H9 (cell line): Measurements from ENCODE around the gene DLG2. TPM values are rescaled to one million over a fixed set of nuclear protein-coding genes. Genes with fewer than 3 reads are reported as not detected.

Experiments used
- DNase-seq: peaks from one replicate; pipeline ENCODE4 v3.0.0-alpha.2; 2017
- H2AFZ ChIP-seq: one replicate; pipeline ENCODE4 v1.6.1; 2013; ENCODE audit warnings: mild to moderate bottlenecking, low read length, control low read depth, moderate library complexity
- H2AK5ac ChIP-seq: 2 replicates; pipeline ENCODE4 v1.6.1; 2013; ENCODE audit warnings: low read length, control low read depth, mixed read lengths; ENCODE audit not compliant: insufficient read length
- H2BK120ac ChIP-seq: one replicate; pipeline ENCODE4 v1.6.1; 2013; ENCODE audit warnings: low read depth, mild to moderate bottlenecking, low read length, control low read depth, inconsistent platforms; ENCODE audit not compliant: poor library complexity, severe bottlenecking
- H2BK12ac ChIP-seq: 2 replicates; pipeline ENCODE4 v1.6.1; 2013; ENCODE audit warnings: low read length, control low read depth, mixed read lengths, low read depth; ENCODE audit not compliant: insufficient read length
- H2BK15ac ChIP-seq: 2 replicates; pipeline ENCODE4 v1.6.1; 2013; ENCODE audit warnings: low read depth, low read length, control low read depth
- H2BK20ac ChIP-seq: one replicate; pipeline ENCODE4 v1.6.1; 2013; ENCODE audit warnings: low read depth, mild to moderate bottlenecking, low read length, control low read depth, inconsistent platforms; ENCODE audit not compliant: poor library complexity, severe bottlenecking
- H2BK5ac ChIP-seq: 2 replicates; pipeline ENCODE4 v1.6.1; 2013; ENCODE audit warnings: low read length, control low read depth, mixed read lengths; ENCODE audit not compliant: insufficient read length
- H3K14ac ChIP-seq: 2 replicates; pipeline ENCODE4 v1.6.1; 2013; ENCODE audit warnings: low read length, control low read depth; ENCODE audit not compliant: insufficient read depth
- H3K18ac ChIP-seq: 2 replicates; pipeline ENCODE4 v1.6.1; 2013; ENCODE audit warnings: low read depth, mild to moderate bottlenecking, mixed read lengths, low read length, control low read depth; ENCODE audit not compliant: insufficient read length
- H3K23ac ChIP-seq: 2 replicates; pipeline ENCODE4 v1.6.1; 2013; ENCODE audit warnings: low read length, control low read depth, mixed read lengths, low read depth; ENCODE audit not compliant: insufficient read length
- H3K23me2 ChIP-seq: 2 replicates; pipeline ENCODE4 v1.6.1; 2013; ENCODE audit warnings: low read depth, mild to moderate bottlenecking, mixed read lengths, low read length, control low read depth; ENCODE audit not compliant: insufficient read length, poor library complexity, severe bottlenecking
- H3K27ac ChIP-seq: 2 replicates; pipeline ENCODE4 v1.5.1; 2013; ENCODE audit warnings: low read length, control low read depth, mixed read lengths, low read depth; ENCODE audit not compliant: insufficient read length
- H3K27me3 ChIP-seq: 2 replicates; pipeline ENCODE4 v1.6.1; 2013; ENCODE audit warnings: low read length, control low read depth, inconsistent platforms; ENCODE audit not compliant: insufficient read depth
- H3K4ac ChIP-seq: 2 replicates; pipeline ENCODE4 v1.6.1; 2013; ENCODE audit warnings: low read depth, mild to moderate bottlenecking, control low read depth, inconsistent platforms, low read length, moderate library complexity
- H3K4me1 ChIP-seq: 2 replicates; pipeline ENCODE4 v1.6.1; 2013; ENCODE audit warnings: low read length, control low read depth, inconsistent platforms; ENCODE audit not compliant: insufficient read depth
- H3K4me2 ChIP-seq: 2 replicates; pipeline ENCODE4 v1.6.1; 2013; ENCODE audit warnings: low read length, control low read depth, mixed read lengths; ENCODE audit not compliant: insufficient read length, insufficient read depth
- H3K56ac ChIP-seq: 2 replicates; pipeline ENCODE4 v1.6.1; 2013; ENCODE audit warnings: low read depth, mild to moderate bottlenecking, mixed read lengths, low read length, control low read depth; ENCODE audit not compliant: insufficient read length
- H3K79me1 ChIP-seq: 2 replicates; pipeline ENCODE4 v1.6.1; 2013; ENCODE audit warnings: low read depth, mild to moderate bottlenecking, moderate library complexity, low read length, control low read depth, inconsistent platforms; ENCODE audit not compliant: insufficient read depth, poor library complexity, severe bottlenecking
- H3K79me2 ChIP-seq: 2 replicates; pipeline ENCODE4 v1.6.1; 2013; ENCODE audit warnings: low read length, control low read depth, inconsistent platforms; ENCODE audit not compliant: insufficient read depth
- H3K9ac ChIP-seq: 2 replicates; pipeline ENCODE4 v1.6.1; 2013; ENCODE audit warnings: low read length, control low read depth, mixed read lengths; ENCODE audit not compliant: insufficient read length; ENCODE audit errors: extremely low read depth
- H3K9me3 ChIP-seq: one replicate; pipeline ENCODE4 v1.6.1; 2013; ENCODE audit warnings: low read depth, low read length, inconsistent platforms; ENCODE audit not compliant: control insufficient read depth
- H3T11ph ChIP-seq: one replicate; pipeline ENCODE4 v1.6.1; 2013; ENCODE audit warnings: mild to moderate bottlenecking, low read length, control low read depth, inconsistent platforms
- H4K20me1 ChIP-seq: one replicate; pipeline ENCODE4 v1.6.1; 2013; ENCODE audit not compliant: control insufficient read depth, insufficient read length, insufficient read depth
- H4K5ac ChIP-seq: 2 replicates; pipeline ENCODE4 v1.6.1; 2013; ENCODE audit warnings: low read depth, mild to moderate bottlenecking, mixed read lengths, low read length, control low read depth; ENCODE audit not compliant: insufficient read length
- H4K8ac ChIP-seq: replicated peaks from 2 replicates; pipeline ENCODE4 v1.6.1; 2013; ENCODE audit warnings: low read length, control low read depth, mixed read lengths, low read depth; ENCODE audit not compliant: insufficient read length
- H4K91ac ChIP-seq: 2 replicates; pipeline ENCODE4 v1.6.1; 2013; ENCODE audit warnings: low read depth, mild to moderate bottlenecking, moderate library complexity, mixed read lengths, low read length, control low read depth; ENCODE audit not compliant: insufficient read length
- H3K27ac Mint-ChIP-seq, 3 experiments: 2 replicates in 2 of 3; 3 replicates in 1 of 3; pipeline ENCODE4 v1.8.0; 2020 to 2021; ENCODE audit warnings: mixed read lengths in 3 of 3, mild to moderate bottlenecking in 1 of 3, moderate library complexity in 1 of 3
- H3K27me3 Mint-ChIP-seq: 2 replicates; pipeline ENCODE4 v1.8.0; 2021; ENCODE audit warnings: low read depth, mild to moderate bottlenecking, moderate library complexity, mixed read lengths
- H3K36me3 Mint-ChIP-seq, 3 experiments: 2 replicates in 2 of 3; 3 replicates in 1 of 3; pipeline ENCODE4 v1.8.0; 2020 to 2021; ENCODE audit warnings: low read depth in 3 of 3, mixed read lengths in 3 of 3; ENCODE audit not compliant: insufficient read depth in 1 of 3
- H3K4me1 Mint-ChIP-seq, 2 experiments: 2 replicates each; pipeline ENCODE4 v1.8.0; 2020; ENCODE audit warnings: mixed read lengths in 2 of 2
- H3K4me3 Mint-ChIP-seq, 2 experiments: 2 replicates in 1 of 2; 3 replicates in 1 of 2; pipeline ENCODE4 v1.8.0; 2020 to 2021; ENCODE audit warnings: mild to moderate bottlenecking in 2 of 2, mixed read lengths in 2 of 2, moderate library complexity in 1 of 2
- H3K9me3 Mint-ChIP-seq, 2 experiments: 2 replicates in 1 of 2; 3 replicates in 1 of 2; pipeline ENCODE4 v1.8.0; 2020; ENCODE audit warnings: mild to moderate bottlenecking in 2 of 2, mixed read lengths in 2 of 2, moderate library complexity in 1 of 2
- WGBS: extraction: QIAGEN DNeasy Blood & Tissue Kit; methylation state at CpG from one replicate; pipeline ENCODE4 v1.1.7; 2013; ENCODE audit warnings: missing lambda C conversion rate, low lambda C conversion rate, mixed read lengths; ENCODE audit not compliant: insufficient read length; ENCODE audit errors: extremely low coverage; 5-methylcytosine and 5-hydroxymethylcytosine counted together
- total RNA-seq: library from RNA; stranded (reverse); gene quantifications from 2 replicates; pipeline ENCODE4 v1.2.1, GENCODE V29; 2021
- TF ChIP-seq, protein P1 (sequence below): fragments of 200-600 bp; sonication (generic); conservative IDR thresholded peaks from 3 replicates; pipeline ENCODE4 v1.8.0; 2021; ENCODE audit warnings: antibody characterized with exemption, mild to moderate bottlenecking

The DLG2 gene
- total RNA-seq, 1 experiment from 2014 or later = 8.0 TPM

DNA sequence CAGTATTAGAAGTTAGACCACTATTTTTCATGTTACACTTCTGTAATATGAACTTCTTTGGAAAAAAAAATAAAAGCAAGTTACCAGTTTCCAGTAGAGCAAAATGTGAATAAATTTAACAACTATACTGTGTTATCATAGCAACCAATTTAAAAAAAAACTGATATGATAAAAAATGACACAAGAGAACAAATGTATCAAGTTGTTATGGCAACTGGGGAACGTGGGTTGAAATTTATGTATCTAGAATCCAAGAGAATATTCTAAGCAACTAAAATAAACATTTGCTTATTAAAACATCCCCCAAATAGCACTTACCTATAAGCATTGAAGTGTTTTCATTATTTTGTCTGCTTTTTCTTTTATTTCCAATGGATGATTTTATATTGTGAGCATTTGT is 442.4 kb downstream of the DLG2 start:
- no peaks in the 10 kb centered on the region for H3K79me1 ChIP-seq
- no peak overlapping the region for H2AK5ac ChIP-seq
- no peak overlapping the region for H2AFZ ChIP-seq
- Mint-ChIP-seq H3K9me3 (peaks cover 0 to 3% of the 10 kb centered on the region in 2 experiments; a peak in 2 of 5 replicates), H3K27ac (no peak overlapping the region), H3K4me3 (no peak overlapping the region), H3K27me3 (no peaks in the 10 kb centered on the region), H3K4me1 (peaks cover 10% of the 10 kb centered on the region in 2 experiments), H3K36me3 (peaks cover 0 to 5% (median 0%) of the 10 kb centered on the region in 3 experiments; a peak in 3 of 7 replicates)
- H4K5ac ChIP-seq = no peak overlapping the region
- H2BK5ac ChIP-seq = no peak overlapping the region
- H3K4me2 ChIP-seq = no peak overlapping the region
- no peak overlapping the region for H2BK12ac ChIP-seq
- no peak overlapping the region for H3K27ac ChIP-seq
- H3K14ac ChIP-seq = no peak overlapping the region
- no peaks in the 10 kb centered on the region for H3K27me3 ChIP-seq
- H2BK20ac ChIP-seq = no peak overlapping the region
- H3K4ac ChIP-seq = no peak overlapping the region
- no peak overlapping the region for H2BK15ac ChIP-seq
- WGBS = no CpG with 5 or more reads among the region's 1 CpG
- DNase-seq = no peak
- no peaks in the 10 kb centered on the region for H3K4me1 ChIP-seq
- H4K8ac ChIP-seq = no peak overlapping the region
- H2BK120ac ChIP-seq = no peak overlapping the region
- H3K23ac ChIP-seq = no peak overlapping the region
- no peaks in the 10 kb centered on the region for H3K9me3 ChIP-seq
- H3T11ph ChIP-seq = no peak overlapping the region
- no peak overlapping the region for H4K91ac ChIP-seq
- H3K23me2 ChIP-seq = no peaks in the 10 kb centered on the region
- TF ChIP-seq, protein P1, sequence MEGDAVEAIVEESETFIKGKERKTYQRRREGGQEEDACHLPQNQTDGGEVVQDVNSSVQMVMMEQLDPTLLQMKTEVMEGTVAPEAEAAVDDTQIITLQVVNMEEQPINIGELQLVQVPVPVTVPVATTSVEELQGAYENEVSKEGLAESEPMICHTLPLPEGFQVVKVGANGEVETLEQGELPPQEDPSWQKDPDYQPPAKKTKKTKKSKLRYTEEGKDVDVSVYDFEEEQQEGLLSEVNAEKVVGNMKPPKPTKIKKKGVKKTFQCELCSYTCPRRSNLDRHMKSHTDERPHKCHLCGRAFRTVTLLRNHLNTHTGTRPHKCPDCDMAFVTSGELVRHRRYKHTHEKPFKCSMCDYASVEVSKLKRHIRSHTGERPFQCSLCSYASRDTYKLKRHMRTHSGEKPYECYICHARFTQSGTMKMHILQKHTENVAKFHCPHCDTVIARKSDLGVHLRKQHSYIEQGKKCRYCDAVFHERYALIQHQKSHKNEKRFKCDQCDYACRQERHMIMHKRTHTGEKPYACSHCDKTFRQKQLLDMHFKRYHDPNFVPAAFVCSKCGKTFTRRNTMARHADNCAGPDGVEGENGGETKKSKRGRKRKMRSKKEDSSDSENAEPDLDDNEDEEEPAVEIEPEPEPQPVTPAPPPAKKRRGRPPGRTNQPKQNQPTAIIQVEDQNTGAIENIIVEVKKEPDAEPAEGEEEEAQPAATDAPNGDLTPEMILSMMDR = no peak
- H3K56ac ChIP-seq = no peak overlapping the region
- no peaks in the 10 kb centered on the region for H4K20me1 ChIP-seq
- H3K79me2 ChIP-seq = no peaks in the 10 kb centered on the region
- no peak overlapping the region for H3K9ac ChIP-seq
- no peak overlapping the region for H3K18ac ChIP-seq
